HG03095 (cell line): ENCODE measurements around the gene EPB41L2.
A peak's percentile ranks its signal among the peaks of the same experiment; 100 is the strongest.
"Not testable (repeated sequence)": the region's sequence is repeated elsewhere in the genome, so short reads cannot be mapped to it uniquely, and the experiment has no call there.

Source experiments
- ATAC-seq: cut with Tn5 transposase; IDR thresholded peaks from one replicate; pipeline ENCODE4 v1.9.1; 2021; ENCODE audit warnings: moderate library complexity; ENCODE audit not compliant: unreplicated experiment

The EPB41L2 gene

GRCh38 chr6:131037194-131037897 is 25.7 kb downstream of the EPB41L2 start:
- ATAC-seq = no peak

- no peak for ATAC-seq
These were observed 26.4 kb downstream of the EPB41L2 start for GRCh38 chr6:131036601-131037000.

GRCh38 chr6:131036143-131036542 is 26.9 kb downstream of the EPB41L2 start:
- ATAC-seq = no peak

- no peak for ATAC-seq
These were observed 27.5 kb downstream of the EPB41L2 start for GRCh38 chr6:131035582-131035981.

GRCh38 chr6:131033631-131034030 is 29.4 kb downstream of the EPB41L2 start:
- ATAC-seq = no peak

GRCh38 chr6:131029626-131030297 is 33.3 kb downstream of the EPB41L2 start:
- peak; percentile 94 for ATAC-seq

GRCh38 chr6:131027326-131027725 is 35.7 kb downstream of the EPB41L2 start:
- ATAC-seq = no peak

GRCh38 chr6:131026243-131026642 is 36.8 kb downstream of the EPB41L2 start:
- no peak for ATAC-seq

GRCh38 chr6:131024565-131024964 is 38.5 kb downstream of the EPB41L2 start:
- no peak for ATAC-seq

GRCh38 chr6:131023834-131024504 is 39.1 kb downstream of the EPB41L2 start:
- no peak for ATAC-seq

- no peak for ATAC-seq
These were observed 40.4 kb downstream of the EPB41L2 start for GRCh38 chr6:131022691-131023090.

GRCh38 chr6:131017962-131018361 is 45.1 kb downstream of the EPB41L2 start:
- no peak for ATAC-seq

- no peak for ATAC-seq
These were observed 47.3 kb downstream of the EPB41L2 start for GRCh38 chr6:131015630-131016263.

- no peak for ATAC-seq
These were observed 47.9 kb downstream of the EPB41L2 start for GRCh38 chr6:131015025-131015591.

GRCh38 chr6:131014080-131014776 is 48.8 kb downstream of the EPB41L2 start:
- ATAC-seq = no peak

- no peak for ATAC-seq
These were observed 49.5 kb downstream of the EPB41L2 start for GRCh38 chr6:131013495-131013894.

- ATAC-seq = no peak
These were observed 53.3 kb downstream of the EPB41L2 start for GRCh38 chr6:131009790-131010189.

GRCh38 chr6:131008965-131009364 is 54.1 kb downstream of the EPB41L2 start:
- not testable (repeated sequence) for ATAC-seq

- ATAC-seq = not testable (repeated sequence)
These were observed 55.1 kb downstream of the EPB41L2 start for GRCh38 chr6:131007964-131008363.

- ATAC-seq = no peak
These were observed 55.8 kb downstream of the EPB41L2 start for GRCh38 chr6:131007286-131007685.
